Measurements from ENCODE around the gene OR1Q1. TPM values are rescaled to one million over a fixed set of nuclear protein-coding genes. Genes with fewer than 3 reads are reported as not detected.

The OR1Q1 gene
- total RNA-seq, 1 experiment from 2014 or later = not detected

- Histone ChIP-seq H4K20me1 (ENCODE audit: control insufficient read depth, insufficient read depth, insufficient read length) (no peaks in the 10 kb centered on the region), H2AK5ac (ENCODE audit: insufficient read length, low read length) (no peak overlapping the region), H2BK120ac (ENCODE audit: low read depth, low read length, poor library complexity, severe bottlenecking) (no peak overlapping the region), H3K18ac (ENCODE audit: insufficient read length, low read depth, low read length) (no peak overlapping the region), H3K4me2 (ENCODE audit: insufficient read depth, insufficient read length, low read length) (no peak overlapping the region), H3K4me1 (ENCODE audit: insufficient read depth, low read length) (no peaks in the 10 kb centered on the region), H4K5ac (ENCODE audit: insufficient read length, low read depth, low read length) (no peak overlapping the region), H3K27me3 (ENCODE audit: insufficient read depth, low read length) (no peaks in the 10 kb centered on the region), H3K79me1 (ENCODE audit: insufficient read depth, low read depth, low read length, poor library complexity, severe bottlenecking) (no peaks in the 10 kb centered on the region), H3K23ac (ENCODE audit: insufficient read length, low read depth, low read length) (no peak overlapping the region), H3K27ac (ENCODE audit: insufficient read length, low read depth, low read length) (no peak overlapping the region), H3K23me2 (ENCODE audit: insufficient read length, low read depth, low read length, poor library complexity, severe bottlenecking) (no peaks in the 10 kb centered on the region), H3K14ac (ENCODE audit: insufficient read depth, low read length) (no peak overlapping the region), H2BK5ac (ENCODE audit: insufficient read length, low read length) (no peak overlapping the region), H2AFZ (ENCODE audit: low read length) (no peak overlapping the region), H3K9me3 (ENCODE audit: control insufficient read depth, low read depth, low read length) (peaks cover 68% of the 10 kb centered on the region), H4K91ac (ENCODE audit: insufficient read length, low read depth, low read length) (no peak overlapping the region), H3K4ac (ENCODE audit: low read depth, low read length) (no peak overlapping the region), H2BK15ac (ENCODE audit: low read depth, low read length) (no peak overlapping the region), H4K8ac (replicated peaks; ENCODE audit: insufficient read length, low read depth, low read length) (no peak overlapping the region), H3T11ph (ENCODE audit: low read length) (no peak overlapping the region), H3K9ac (ENCODE audit: extremely low read depth, insufficient read length, low read length) (no peak overlapping the region), H3K56ac (ENCODE audit: insufficient read length, low read depth, low read length) (no peak overlapping the region), H3K79me2 (ENCODE audit: insufficient read depth, low read length) (no peaks in the 10 kb centered on the region), H2BK12ac (ENCODE audit: insufficient read length, low read depth, low read length) (no peak overlapping the region), H2BK20ac (ENCODE audit: low read depth, low read length, poor library complexity, severe bottlenecking) (no peak overlapping the region)
- 0 out of 2 replicates have a peak, but pooled peaks cover 1% of the 10 kb centered on the region for H3K27me3 Mint-ChIP-seq (ENCODE audit: low read depth)
- H3K4me3 Mint-ChIP-seq = no peak overlapping the region
- no peaks in the 10 kb centered on the region for H3K4me1 Mint-ChIP-seq
- DNase-seq = no peak
- WGBS (ENCODE audit: extremely low coverage, insufficient read length, low lambda C conversion rate) = no CpG with 5 or more reads among the region's 4 CpGs
- no peak overlapping the region for H3K27ac Mint-ChIP-seq
- peaks cover 74 to 79% of the 10 kb centered on the region in 2 experiments for H3K9me3 Mint-ChIP-seq
- TF ChIP-seq CTCF (conservative IDR thresholded peaks at IDR 0.05) = no peak
- peaks cover 0 to 22% (median 3%) of the 10 kb centered on the region in 3 experiments; a peak in 4 of 7 replicates for H3K36me3 Mint-ChIP-seq (ENCODE audit: insufficient read depth in 1 of 3, low read depth in 3 of 3)
Observed at GRCh38 chr9:122609804-122610203, 4.7 kb upstream of the OR1Q1 start.
